Measurements from ENCODE around the gene FER. TPM values are rescaled to one million over a fixed set of nuclear protein-coding genes. Genes with fewer than 3 reads are reported as not detected.

The FER gene
- total and polyA plus RNA-seq, 2 of the 13 experiments (the other 11 are each of a cell fraction or from before 2014, with no cell fraction given): 7.9 to 29.0 TPM

GRCh38 chr5:108727651-108728565 is 19.8 kb upstream of the FER start (continued):
- peak; percentile 78 for TF ChIP-seq ZHX1 (CRISPR knock-in tag; IDR thresholded peaks at IDR 0.05; ENCODE audit: low read depth)
- TF ChIP-seq ZNF362 (CRISPR knock-in tag; IDR thresholded peaks at IDR 0.05; ENCODE audit: borderline replicate concordance): no peak
- peak; percentile 96 for TF ChIP-seq KDM5B (CRISPR knock-in tag; IDR thresholded peaks at IDR 0.05; ENCODE audit: borderline replicate concordance)
- peak; percentile 86 for TF ChIP-seq ARNT2 (CRISPR knock-in tag; IDR thresholded peaks at IDR 0.05; ENCODE audit: low read depth)
- TF ChIP-seq ZBTB8A (CRISPR knock-in tag; IDR thresholded peaks at IDR 0.05; ENCODE audit: borderline replicate concordance, low read depth): peak; percentile 93; the same call in 1 of the 2 replicates
- no peak for TF ChIP-seq KDM4B (CRISPR knock-in tag; IDR thresholded peaks at IDR 0.05)
- TF ChIP-seq ZFP41 (CRISPR knock-in tag; IDR thresholded peaks at IDR 0.05; ENCODE audit: borderline replicate concordance): peak; percentile 82
- TF ChIP-seq GABPB1 (CRISPR knock-in tag; IDR thresholded peaks at IDR 0.05): peak; percentile 87
- TF ChIP-seq EHMT2 (IDR thresholded peaks at IDR 0.05; ENCODE audit: borderline replicate concordance, low read depth, low read length): no peak; the same call in 1 of the 2 replicates
- peak; percentile 18; the same call in 1 of the 2 replicates for TF ChIP-seq CTCF (CRISPR knock-in tag; IDR thresholded peaks at IDR 0.05)
- peak; percentile 48 for TF ChIP-seq YY1 (IDR thresholded peaks at IDR 0.05; ENCODE audit: insufficient read depth, insufficient replicate concordance, low read depth, low read length)
- TF ChIP-seq ZNF878 (CRISPR knock-in tag; IDR thresholded peaks at IDR 0.05): peak; percentile 63; the same call in 1 of the 2 replicates
- peak; percentile 89 for TF ChIP-seq ZNF276 (CRISPR knock-in tag; IDR thresholded peaks at IDR 0.05; ENCODE audit: low read depth)
- TF ChIP-seq ZNF124 (CRISPR knock-in tag; IDR thresholded peaks at IDR 0.05): peak; percentile 87
- TF ChIP-seq IKZF5 (CRISPR knock-in tag; IDR thresholded peaks at IDR 0.05): peak; percentile 75; the same call in 1 of the 2 replicates
- TF ChIP-seq PLSCR1 (CRISPR knock-in tag; IDR thresholded peaks at IDR 0.05; ENCODE audit: borderline replicate concordance): no peak
- peak; percentile 92 for TF ChIP-seq ZNF605 (CRISPR knock-in tag; IDR thresholded peaks at IDR 0.05)

All from HepG2 (cell line).